K562 (cell line): ENCODE measurements around the gene HOXD12.

Experiments used
- BDP1 ChIP-seq: IDR thresholded peaks from 3 replicates; pipeline ENCODE4 v1.6.1; 2011; ENCODE audit not compliant: insufficient read length, insufficient read depth
- CTCF ChIP-seq, 3 experiments: IDR thresholded peaks in 2 of 3; conservative IDR thresholded peaks in 1 of 3; 2 replicates each; pipeline ENCODE4 v1.5.1; 2011 to 2012; ENCODE audit warnings: low read length in 3 of 3, mild to moderate bottlenecking in 3 of 3, control low read depth in 2 of 3, improper control_type of control experiment in 1 of 3, inconsistent platforms in 1 of 3, low read depth in 1 of 3, mixed read lengths in 1 of 3, moderate library complexity in 1 of 3; ENCODE audit not compliant: insufficient read depth in 2 of 3
- EZH2 ChIP-seq: IDR thresholded peaks from 2 replicates; pipeline ENCODE4 v1.6.1; 2012; ENCODE audit warnings: low read depth, mild to moderate bottlenecking, inconsistent platforms, low read length, borderline replicate concordance
- POLR2AphosphoS2 ChIP-seq: IDR thresholded peaks from 2 replicates; pipeline ENCODE4 v1.6.1; 2012; ENCODE audit warnings: low read length, improper control_type of control experiment
- ZFP36 ChIP-seq: fragments of 150-350 bp; IDR thresholded peaks from 2 replicates; pipeline ENCODE4 v1.6.1; 2018; ENCODE audit warnings: low read length, low read depth; ENCODE audit not compliant: partially characterized antibody
- ZNF318 ChIP-seq, 2 experiments: fragments of 450-650 bp; IDR thresholded peaks; 2 replicates each; pipeline ENCODE4 v1.6.1; 2016; ENCODE audit warnings: mild to moderate bottlenecking in 2 of 2, borderline replicate concordance in 1 of 2, low read depth in 1 of 2, moderate library complexity in 1 of 2

DNA sequence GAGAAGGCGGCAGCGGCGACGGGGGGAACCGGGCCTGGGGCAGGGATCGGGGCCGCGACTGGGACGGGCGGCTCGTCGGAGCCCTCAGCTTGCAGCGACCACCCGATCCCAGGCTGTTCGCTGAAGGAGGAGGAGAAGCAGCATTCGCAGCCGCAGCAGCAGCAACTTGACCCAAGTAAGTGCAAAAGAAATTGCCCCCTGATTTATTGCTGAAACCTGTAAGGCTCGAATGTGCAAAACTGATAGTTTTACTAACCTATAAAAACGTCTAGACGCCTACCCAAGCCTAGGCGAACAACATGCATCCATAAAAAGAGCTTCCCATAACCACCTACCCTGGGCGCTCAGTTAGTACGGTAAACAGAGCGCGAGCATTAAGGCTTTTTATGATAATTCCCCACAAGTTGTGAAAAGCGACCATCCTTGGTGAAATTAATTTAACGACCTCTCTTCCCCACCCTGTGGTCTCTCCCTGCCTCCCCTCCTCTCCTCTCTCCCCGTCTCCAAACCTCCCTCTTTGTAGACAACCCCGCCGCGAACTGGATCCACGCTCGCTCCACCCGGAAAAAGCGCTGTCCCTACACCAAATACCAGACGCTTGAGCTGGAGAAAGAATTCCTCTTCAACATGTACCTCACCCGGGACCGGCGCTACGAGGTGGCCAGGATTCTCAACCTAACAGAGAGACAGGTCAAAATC lies 24.0 kb downstream of the HOXD12 start:
- TF ChIP-seq POLR2AphosphoS2, result no peak
- no peak for TF ChIP-seq CTCF (IDR thresholded peaks at IDR 0.05 in 2 of 3, conservative IDR thresholded peaks at IDR 0.05 in 1 of 3; ENCODE audit: insufficient read depth in 2 of 3, low read depth in 1 of 3, low read length in 3 of 3)
- no peak for TF ChIP-seq ZNF318 (IDR thresholded peaks at IDR 0.05; ENCODE audit: borderline replicate concordance in 1 of 2, low read depth in 1 of 2)
- TF ChIP-seq EZH2, result peak; percentile 82; the same call in 1 of the 2 replicates
- no peak for TF ChIP-seq BDP1
- TF ChIP-seq ZFP36, result no peak
